ENCODE measurements around the gene EVC. TPM values are rescaled to one million over a fixed set of nuclear protein-coding genes. Genes with fewer than 3 reads are reported as not detected.

The EVC gene
- total RNA-seq, 3 donors from 2014 or later, result 1.9 to 24.2 (median 4.6) TPM

GRCh38 chr4:5676763-5677162 lies 34.2 kb upstream of the EVC start:
- ATAC-seq (no peak), DNase-seq (no peak)
- Histone ChIP-seq H3K9me3 (no peaks in the 10 kb centered on the region), H3K36me3 (ENCODE audit: low read depth) (no peaks in the 10 kb centered on the region), H3K4me1 (ENCODE audit: low read depth) (no peaks in the 10 kb centered on the region), H3K4me3 (no peak overlapping the region)
- TF ChIP-seq CTCF (IDR thresholded peaks at IDR 0.05), result no peak
- intact Hi-C loops (cut with DNase I, micrococcal nuclease), result no loop called here

DNA sequence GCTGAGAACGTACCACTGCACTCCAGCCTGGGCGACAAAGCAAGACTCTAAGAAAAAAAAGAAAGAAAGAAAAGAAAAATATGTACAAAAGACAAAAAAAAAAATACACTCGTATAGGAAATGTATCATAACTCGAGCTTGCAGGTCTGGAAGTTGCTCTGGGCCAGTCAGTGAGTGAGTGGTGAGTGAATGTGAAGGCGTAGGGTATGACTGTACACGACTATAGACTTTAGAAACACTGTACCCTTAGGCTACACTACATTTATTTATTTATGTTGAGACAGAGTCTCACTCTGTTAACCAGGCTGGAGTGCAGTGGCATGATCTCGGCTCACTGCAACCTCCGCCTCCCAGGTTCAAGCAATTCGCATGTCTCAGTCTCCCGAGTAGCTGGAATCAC lies 32.0 kb upstream of the EVC start:
- DNase-seq, result no peak
- TF ChIP-seq CTCF (IDR thresholded peaks at IDR 0.05), result no peak

GRCh38 chr4:5683566-5683965 lies 27.4 kb upstream of the EVC start:
- H3K36me3 ChIP-seq (ENCODE audit: low read depth), result no peaks in the 10 kb centered on the region
- no peaks in the 10 kb centered on the region for H3K9me3 ChIP-seq
- DNase-seq (no peak), ATAC-seq (peak; percentile 13)
- no peaks in the 10 kb centered on the region for H3K4me1 ChIP-seq (ENCODE audit: low read depth)
- no peak for TF ChIP-seq CTCF (IDR thresholded peaks at IDR 0.05)
- no peak overlapping the region for H3K4me3 ChIP-seq
- intact Hi-C loops (cut with DNase I, micrococcal nuclease), result no loop called here

More for the DNA sequence above, 32.0 kb upstream of the EVC start:
- H3K4me3 ChIP-seq, result no peak overlapping the region
- intact Hi-C loops (cut with DNase I, micrococcal nuclease), result no loop called here
- no peaks in the 10 kb centered on the region for H3K36me3 ChIP-seq (ENCODE audit: low read depth)
- no peaks in the 10 kb centered on the region for H3K9me3 ChIP-seq
- no peak for ATAC-seq
- no peaks in the 10 kb centered on the region for H3K4me1 ChIP-seq (ENCODE audit: low read depth)

- TF ChIP-seq CTCF (IDR thresholded peaks at IDR 0.05), result no peak
- ATAC-seq (no peak), DNase-seq (no peak)
- intact Hi-C loops (cut with DNase I, micrococcal nuclease), result no loop called here
- no peaks in the 10 kb centered on the region for H3K9me3 ChIP-seq
- no peak overlapping the region for H3K4me3 ChIP-seq
- no peaks in the 10 kb centered on the region for H3K36me3 ChIP-seq (ENCODE audit: low read depth)
- H3K4me1 ChIP-seq (ENCODE audit: low read depth), result no peaks in the 10 kb centered on the region
Observed at GRCh38 chr4:5685296-5685695, 25.7 kb upstream of the EVC start.

- TF ChIP-seq CTCF (IDR thresholded peaks at IDR 0.05), result no peak
- ATAC-seq, result no peak
- no peak for DNase-seq
- Histone ChIP-seq H3K4me3 (no peak overlapping the region), H3K36me3 (ENCODE audit: low read depth) (no peaks in the 10 kb centered on the region), H3K4me1 (ENCODE audit: low read depth) (no peaks in the 10 kb centered on the region), H3K9me3 (no peaks in the 10 kb centered on the region)
- intact Hi-C loops (cut with DNase I, micrococcal nuclease), result no loop called here
Observed at GRCh38 chr4:5686338-5686737, 24.7 kb upstream of the EVC start.

- intact Hi-C loops (cut with DNase I, micrococcal nuclease), result no loop called here
- ATAC-seq (no peak), DNase-seq (no peak)
- Histone ChIP-seq H3K36me3 (ENCODE audit: low read depth) (no peaks in the 10 kb centered on the region), H3K4me1 (ENCODE audit: low read depth) (no peaks in the 10 kb centered on the region), H3K4me3 (no peak overlapping the region), H3K9me3 (no peaks in the 10 kb centered on the region)
- no peak for TF ChIP-seq CTCF (IDR thresholded peaks at IDR 0.05)
Observed at GRCh38 chr4:5689065-5689464, 21.9 kb upstream of the EVC start.
